Stimulated activated CD4-positive, alpha-beta T cell treated with anti-CD3 and anti-CD28 coated beads, Interleukin-12 subunit alpha, Interleukin-12 subunit beta, amount 100 ng/mL, for 4 hours (primary cell): ENCODE measurements around the gene NEK7.

Experiments
- DNase-seq: peaks from one replicate; pipeline ENCODE4 v3.0.0-alpha.2; 2020

The NEK7 gene

GRCh38 chr1:198363625-198364151, 206.9 kb downstream of the NEK7 start:
- DNase-seq, result no peak

GRCh38 chr1:198364471-198364870, 207.7 kb downstream of the NEK7 start:
- DNase-seq, result no peak

DNA sequence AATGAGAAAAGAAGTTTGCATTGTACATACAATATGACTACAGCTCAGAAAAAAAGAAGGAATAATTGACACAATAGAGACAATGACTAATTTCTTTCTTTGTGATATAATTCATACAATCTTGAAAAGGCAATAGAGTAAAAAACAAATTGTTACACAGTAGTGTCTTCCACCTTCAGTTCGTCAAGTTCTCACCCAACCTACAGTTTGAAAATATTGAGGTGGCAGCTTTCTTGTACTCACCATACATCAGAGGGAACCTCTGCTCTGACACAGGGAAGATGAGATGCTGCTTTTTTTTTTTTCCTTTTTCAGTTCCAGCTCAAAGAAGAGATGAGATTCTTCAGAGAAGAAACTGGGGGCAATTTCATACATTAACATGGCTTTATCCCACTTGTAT, 210.5 kb downstream of the NEK7 start:
- DNase-seq, result no peak

GRCh38 chr1:198370996-198371395, 214.2 kb downstream of the NEK7 start:
- DNase-seq, result no peak
